Common myeloid progenitor, CD34-positive (primary cell): ENCODE measurements around the gene RAB41.

ENCODE experiments used
- CTCF ChIA-PET: fragments of 350-600 bp; sonication (Branson Sonifier 250); formaldehyde crosslinking; loops from one replicate; lab custom pipeline; 2021; ENCODE audit warnings: antibody characterized with exemption; lab: Charles Lee
- POLR2A ChIA-PET: fragments of 350-600 bp; sonication (Branson Sonifier 250); formaldehyde crosslinking; loops from one replicate; lab custom pipeline; 2021; ENCODE audit warnings: antibody characterized with exemption; lab: Charles Lee
- DNase-seq, 3 donors: peaks; one replicate each; pipeline versions ENCODE4 v3.0.0 to v3.0.0-alpha.2; 2013
- H3K27ac ChIP-seq, 2 experiments: 1 replicate in 1 of 2; 2 replicates in 1 of 2; pipeline ENCODE4 v1.7.0; 2013; ENCODE audit warnings: inconsistent platforms in 2 of 2, low read length in 2 of 2, mild to moderate bottlenecking in 2 of 2, low read depth in 1 of 2, moderate library complexity in 1 of 2; ENCODE audit not compliant: severe bottlenecking in 2 of 2, insufficient read depth in 1 of 2, poor library complexity in 1 of 2
- H3K27me3 ChIP-seq, 5 experiments: replicated peaks in 2 of 5; 1 replicate in 3 of 5; 2 replicates in 2 of 5; pipeline versions ENCODE4 v1.6.1 to v1.7.0; 2013; ENCODE audit warnings: low read length in 4 of 5, mild to moderate bottlenecking in 2 of 5, moderate library complexity in 2 of 5, inconsistent platforms in 1 of 5; ENCODE audit not compliant: insufficient read depth in 5 of 5, control insufficient read depth in 4 of 5
- H3K36me3 ChIP-seq, 4 experiments: 1 replicate in 2 of 4; 2 replicates in 2 of 4; pipeline versions ENCODE4 v1.6.1 to v1.7.0; 2013; ENCODE audit warnings: low read length in 3 of 4, control low read depth in 1 of 4, mild to moderate bottlenecking in 1 of 4; ENCODE audit not compliant: control insufficient read depth in 4 of 4, insufficient read depth in 4 of 4
- H3K4me1 ChIP-seq, 4 experiments: 1 replicate in 3 of 4; 2 replicates in 1 of 4; pipeline versions ENCODE4 v1.6.1 to v1.7.1; 2013; ENCODE audit warnings: low read length in 3 of 4, mild to moderate bottlenecking in 3 of 4, control low read depth in 1 of 4, inconsistent platforms in 1 of 4, moderate library complexity in 1 of 4; ENCODE audit not compliant: control insufficient read depth in 4 of 4, insufficient read depth in 4 of 4; ENCODE audit errors: control extremely low read depth in 1 of 4
- H3K4me3 ChIP-seq, 7 experiments: 1 replicate in 4 of 7; 2 replicates in 3 of 7; pipeline versions ENCODE4 v1.5.1 to v1.7.0; 2013; ENCODE audit warnings: mild to moderate bottlenecking in 7 of 7, low read length in 6 of 7, moderate library complexity in 6 of 7, inconsistent platforms in 2 of 7, low read depth in 2 of 7, control low read depth in 1 of 7; ENCODE audit not compliant: insufficient read depth in 4 of 7, control insufficient read depth in 1 of 7; ENCODE audit errors: extremely low read depth in 1 of 7
- H3K9me3 ChIP-seq, 5 experiments: 1 replicate in 4 of 5; 2 replicates in 1 of 5; pipeline versions ENCODE4 v1.6.1 to v1.7.1; 2013; ENCODE audit warnings: low read length in 4 of 5, mild to moderate bottlenecking in 2 of 5, inconsistent platforms in 1 of 5, low read depth in 1 of 5, moderate library complexity in 1 of 5; ENCODE audit not compliant: control insufficient read depth in 4 of 5, insufficient read depth in 2 of 5; ENCODE audit errors: control extremely low read depth in 1 of 5
- WGBS: methylation state at CpG from one replicate; pipeline ENCODE4 v1.1.5; 2013; ENCODE audit not compliant: insufficient coverage; 5-methylcytosine and 5-hydroxymethylcytosine counted together

The RAB41 gene

GRCh38 chrX:70252491-70252890 lies 29.5 kb upstream of the RAB41 start:
- 67% methylated on average over 1 of the region's 2 CpGs for WGBS
- CTCF ChIA-PET, result no interaction called here

DNA sequence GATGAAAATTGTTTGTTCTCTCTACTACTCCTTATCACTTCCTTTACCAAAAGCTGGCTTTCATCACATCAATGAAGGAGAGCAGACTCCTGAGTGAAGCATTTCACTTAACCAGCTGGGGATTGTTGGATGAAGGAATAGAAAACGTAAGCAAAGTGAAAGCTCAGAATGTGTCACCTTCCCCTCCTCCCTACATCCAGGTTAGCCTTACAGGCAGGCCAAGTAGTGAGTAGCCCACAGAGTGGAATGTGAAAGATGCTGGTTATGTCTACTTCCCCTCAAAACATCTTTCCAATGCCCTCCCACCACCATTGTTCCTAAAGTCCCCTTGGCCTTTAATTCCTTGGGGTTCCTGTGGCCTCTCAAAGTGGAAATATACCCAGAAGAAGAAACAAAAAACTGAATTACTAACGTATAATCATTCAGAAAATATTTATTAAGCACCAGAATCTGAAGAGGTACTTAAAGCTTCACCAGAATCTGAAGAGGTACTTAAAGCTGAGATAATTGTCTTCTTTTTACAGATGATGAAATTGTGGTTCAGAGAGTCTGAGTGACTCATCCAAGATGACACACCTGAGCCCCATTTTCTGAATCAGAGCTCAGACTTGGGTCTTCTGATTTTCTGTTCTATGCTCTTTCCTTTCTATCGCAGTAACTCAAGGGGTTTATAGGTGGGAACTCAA lies 28.5 kb upstream of the RAB41 start:
- WGBS, result no CpG with 5 or more reads among the region's 3 CpGs
- no peaks in the 10 kb centered on the region for H3K9me3 ChIP-seq
- ChIA-PET CTCF (no interaction called here), POLR2A (no interaction called here)
- no peaks in the 10 kb centered on the region for H3K27me3 ChIP-seq
- H3K27ac ChIP-seq, result no peak overlapping the region
- H3K4me1 ChIP-seq, result no peaks in the 10 kb centered on the region
- DNase-seq, result no peak
- H3K36me3 ChIP-seq, result no peaks in the 10 kb centered on the region
- H3K4me3 ChIP-seq, result no peak overlapping the region

More at GRCh38 chrX:70252491-70252890, 29.5 kb upstream of the RAB41 start:
- no peaks in the 10 kb centered on the region for H3K9me3 ChIP-seq
- peak in 1 of 3 donors; percentile 1 for DNase-seq
- H3K27me3 ChIP-seq, result no peaks in the 10 kb centered on the region
- H3K4me1 ChIP-seq, result no peaks in the 10 kb centered on the region
- no peak overlapping the region for H3K27ac ChIP-seq
- no peak overlapping the region for H3K4me3 ChIP-seq
- POLR2A ChIA-PET, result no interaction called here
- H3K36me3 ChIP-seq, result no peaks in the 10 kb centered on the region

DNA sequence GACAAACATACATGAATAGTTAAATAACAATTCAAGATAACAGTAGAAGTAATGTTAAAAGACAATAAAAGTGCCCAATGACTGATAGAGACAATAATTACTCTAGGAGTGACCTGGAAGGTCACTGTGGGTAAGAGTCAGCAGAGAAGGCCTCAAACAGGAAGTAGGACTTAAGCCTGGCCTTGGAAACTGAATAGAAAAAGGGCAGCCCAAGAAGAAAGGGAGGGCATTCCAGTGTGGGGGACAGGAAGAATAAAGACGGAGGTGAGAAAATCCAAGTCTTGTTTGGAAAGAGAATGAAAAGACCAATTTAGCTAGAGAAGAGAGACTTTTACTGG lies 27.9 kb upstream of the RAB41 start:
- Histone ChIP-seq H3K27ac (no peak overlapping the region), H3K4me3 (no peak overlapping the region), H3K4me1 (no peaks in the 10 kb centered on the region), H3K9me3 (no peaks in the 10 kb centered on the region), H3K27me3 (no peaks in the 10 kb centered on the region), H3K36me3 (no peaks in the 10 kb centered on the region)
- POLR2A ChIA-PET, result no interaction called here
- WGBS, result 100% methylated on average over 1 of the region's 1 CpG
- CTCF ChIA-PET, result no interaction called here
- no peak for DNase-seq

- H3K9me3 ChIP-seq, result no peaks in the 10 kb centered on the region
- DNase-seq, result no peak
- POLR2A ChIA-PET, result no interaction called here
- no peaks in the 10 kb centered on the region for H3K4me1 ChIP-seq
- no peak overlapping the region for H3K27ac ChIP-seq
- H3K27me3 ChIP-seq, result no peaks in the 10 kb centered on the region
- H3K4me3 ChIP-seq, result no peak overlapping the region
- no peaks in the 10 kb centered on the region for H3K36me3 ChIP-seq
- WGBS, result 70% methylated on average over 2 of the region's 3 CpGs
- CTCF ChIA-PET, result no interaction called here
Measured at GRCh38 chrX:70254909-70255308, 27.1 kb upstream of the RAB41 start.

DNA sequence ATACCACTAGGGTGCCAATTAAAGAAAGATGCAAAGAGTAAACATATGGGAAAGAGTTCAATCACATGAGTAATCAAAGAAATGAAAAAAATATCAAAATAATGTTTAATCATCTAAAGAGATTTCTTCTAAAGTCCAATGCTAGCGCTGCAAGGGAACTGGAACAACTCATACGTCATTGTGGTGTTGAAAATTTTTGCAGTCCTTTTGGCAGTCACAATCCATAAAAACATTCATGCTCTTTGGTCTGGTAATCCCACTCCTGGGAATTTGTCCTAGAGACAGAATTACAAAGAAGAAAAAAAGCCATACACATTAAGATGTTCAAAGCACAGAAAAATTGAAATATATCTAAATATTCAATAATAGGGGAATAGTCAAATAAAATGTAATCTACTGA lies 26.5 kb upstream of the RAB41 start:
- no peaks in the 10 kb centered on the region for H3K4me1 ChIP-seq
- H3K36me3 ChIP-seq, result no peaks in the 10 kb centered on the region
- no peaks in the 10 kb centered on the region for H3K27me3 ChIP-seq
- H3K4me3 ChIP-seq, result no peak overlapping the region
- ChIA-PET POLR2A (no interaction called here), CTCF (no interaction called here)
- no peak for DNase-seq
- H3K9me3 ChIP-seq, result no peaks in the 10 kb centered on the region
- no CpG with 5 or more reads among the region's 2 CpGs for WGBS
- H3K27ac ChIP-seq, result no peak overlapping the region

GRCh38 chrX:70257423-70258288 lies 24.3 kb upstream of the RAB41 start:
- Histone ChIP-seq H3K4me1 (no peaks in the 10 kb centered on the region), H3K36me3 (no peaks in the 10 kb centered on the region), H3K9me3 (no peaks in the 10 kb centered on the region), H3K27me3 (no peaks in the 10 kb centered on the region), H3K4me3 (no peak overlapping the region), H3K27ac (no peak overlapping the region)
- no peak for DNase-seq
- ChIA-PET POLR2A (no interaction called here), CTCF (no interaction called here)
- 77% methylated on average over 4 of the region's 5 CpGs for WGBS

GRCh38 chrX:70260104-70260503 lies 21.9 kb upstream of the RAB41 start, which contains the start of gene P2RY4:
Gene P2RY4 (minus strand): TSS chrX:70260204. CDS start chrX:70259624, 580 bp downstream.
- DNase-seq, result no peak
- Histone ChIP-seq H3K9me3 (no peaks in the 10 kb centered on the region), H3K27ac (no peak within 1 kb of the TSS), H3K4me3 (no peak within 1 kb of the TSS), H3K27me3 (no peaks in the 10 kb centered on the region), H3K36me3 (no peaks in the 10 kb centered on the region), H3K4me1 (no peaks in the 10 kb centered on the region)
- WGBS, result 71% methylated on average over 4 of the region's 4 CpGs
- ChIA-PET CTCF (no interaction called here), POLR2A (no interaction called here)
